GM04503 (cell line): ENCODE data around the gene DAPK1.
"Not testable (repeated sequence)": the region's sequence is repeated elsewhere in the genome, so short reads cannot be mapped to it uniquely, and the experiment has no call there.

Source experiments
- DNase-seq: peaks from one replicate; pipeline ENCODE4 v3.0.0-alpha.2; 2012; ENCODE audit warnings: low read depth

The DAPK1 gene

DNA sequence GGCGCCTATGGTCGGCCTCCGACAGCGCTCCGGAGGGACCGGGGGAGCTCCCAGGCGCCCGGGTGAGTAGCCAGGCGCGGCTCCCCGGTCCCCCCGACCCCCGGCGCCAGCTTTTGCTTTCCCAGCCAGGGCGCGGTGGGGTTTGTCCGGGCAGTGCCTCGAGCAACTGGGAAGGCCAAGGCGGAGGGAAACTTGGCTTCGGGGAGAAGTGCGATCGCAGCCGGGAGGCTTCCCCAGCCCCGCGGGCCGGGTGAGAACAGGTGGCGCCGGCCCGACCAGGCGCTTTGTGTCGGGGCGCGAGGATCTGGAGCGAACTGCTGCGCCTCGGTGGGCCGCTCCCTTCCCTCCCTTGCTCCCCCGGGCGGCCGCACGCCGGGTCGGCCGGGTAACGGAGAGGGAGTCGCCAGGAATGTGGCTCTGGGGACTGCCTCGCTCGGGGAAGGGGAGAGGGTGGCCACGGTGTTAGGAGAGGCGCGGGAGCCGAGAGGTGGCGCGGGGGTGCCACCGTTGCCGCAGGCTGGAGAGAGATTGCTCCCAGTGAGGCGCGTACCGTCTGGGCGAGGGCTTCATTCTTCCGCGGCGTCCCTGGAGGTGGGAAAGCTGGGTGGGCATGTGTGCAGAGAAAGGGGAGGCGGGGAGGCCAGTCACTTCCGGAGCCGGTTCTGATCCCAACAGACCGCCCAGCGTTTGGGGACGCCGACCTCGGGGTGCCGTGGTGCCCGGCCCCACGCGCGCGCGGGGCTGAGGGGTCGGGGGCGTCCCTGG is 561 bp downstream of the DAPK1 start:
- no peak for DNase-seq

GRCh38 chr9:87498811-87499360 is 1.2 kb downstream of the DAPK1 start:
- no peak for DNase-seq

GRCh38 chr9:87499424-87500017 is 1.9 kb downstream of the DAPK1 start:
- no peak for DNase-seq

- DNase-seq: no peak
Observed at GRCh38 chr9:87500491-87501270, 3.0 kb downstream of the DAPK1 start.

DNA sequence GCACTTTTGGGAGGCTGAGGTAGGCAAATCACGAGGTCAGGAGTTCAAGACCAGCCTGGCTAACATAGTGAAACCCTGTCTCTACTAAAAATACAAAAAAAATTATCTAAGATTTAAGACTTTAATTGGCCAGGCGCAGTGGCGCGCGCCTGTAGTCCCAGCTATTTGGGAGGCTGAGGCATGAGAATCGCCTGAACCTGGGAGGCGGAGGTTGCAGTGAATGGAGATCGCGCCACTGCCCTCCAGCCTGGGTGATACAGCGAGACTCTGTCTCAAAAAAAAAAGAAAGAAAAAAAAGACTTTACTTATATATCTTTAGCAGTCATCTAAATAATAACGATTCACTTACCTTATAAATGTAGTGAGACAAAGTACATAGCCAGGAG is 3.6 kb downstream of the DAPK1 start:
- not testable (repeated sequence) for DNase-seq

GRCh38 chr9:87501806-87502205 is 4.1 kb downstream of the DAPK1 start:
- DNase-seq: no peak

DNA sequence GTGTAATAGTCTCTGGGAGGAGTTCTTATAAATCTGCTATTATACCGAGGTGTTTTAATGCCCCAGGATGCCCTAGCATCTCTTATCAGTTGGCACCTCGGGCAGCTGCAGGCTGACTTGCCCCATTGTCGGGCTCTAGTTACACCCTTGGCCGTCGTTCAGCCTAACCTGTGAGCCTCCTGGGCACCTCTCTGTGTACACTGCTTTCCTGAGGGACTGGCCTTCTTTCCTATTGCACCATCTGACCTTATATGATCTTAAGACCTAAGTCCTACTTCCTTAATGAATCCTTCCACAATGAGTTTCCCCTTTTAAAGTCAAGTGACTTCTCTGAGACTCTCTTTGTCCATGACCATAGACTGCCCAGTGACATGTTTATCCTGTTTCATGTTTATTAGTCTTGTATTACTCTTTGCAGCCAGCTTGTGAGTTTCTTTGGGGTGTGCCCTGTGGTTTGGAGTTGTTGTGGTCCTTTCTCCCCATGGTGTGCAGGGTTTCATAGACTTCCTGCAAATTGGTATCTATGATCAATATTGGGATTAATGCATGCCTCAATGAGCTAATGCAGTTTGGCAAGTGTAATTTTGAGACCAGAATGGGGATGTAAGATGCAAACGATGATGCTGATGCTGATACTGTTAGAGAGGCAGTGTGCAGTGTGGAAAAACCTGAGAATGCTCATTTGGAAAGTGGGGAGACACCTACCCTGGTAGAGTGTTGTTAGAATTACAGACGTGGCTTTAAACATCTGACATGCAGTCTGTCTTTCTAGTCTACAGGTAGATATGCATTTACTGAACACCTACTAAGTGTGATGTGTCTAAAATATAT is 4.9 kb downstream of the DAPK1 start:
- DNase-seq: no peak

GRCh38 chr9:87503430-87503829 is 5.8 kb downstream of the DAPK1 start:
- DNase-seq: no peak

DNA sequence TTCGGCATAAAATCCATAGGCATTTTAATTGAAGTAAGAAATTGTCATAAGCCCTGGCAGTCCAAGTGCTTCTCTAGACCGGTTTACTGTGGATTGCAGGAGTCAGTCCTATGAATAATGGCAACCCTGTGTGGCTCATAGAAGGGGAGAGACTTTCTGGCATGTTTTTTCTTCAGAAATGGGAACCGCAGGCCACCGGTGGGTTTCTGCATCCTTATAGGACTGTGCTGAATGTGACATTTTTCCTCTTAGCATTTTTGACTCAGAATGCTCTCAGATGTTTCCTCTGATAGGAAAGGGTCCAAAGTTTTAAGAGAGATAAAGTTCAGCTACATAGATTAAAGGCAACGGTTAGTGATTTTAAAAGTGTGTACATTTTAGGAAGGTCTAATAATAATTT is 6.3 kb downstream of the DAPK1 start:
- no peak for DNase-seq

DNA sequence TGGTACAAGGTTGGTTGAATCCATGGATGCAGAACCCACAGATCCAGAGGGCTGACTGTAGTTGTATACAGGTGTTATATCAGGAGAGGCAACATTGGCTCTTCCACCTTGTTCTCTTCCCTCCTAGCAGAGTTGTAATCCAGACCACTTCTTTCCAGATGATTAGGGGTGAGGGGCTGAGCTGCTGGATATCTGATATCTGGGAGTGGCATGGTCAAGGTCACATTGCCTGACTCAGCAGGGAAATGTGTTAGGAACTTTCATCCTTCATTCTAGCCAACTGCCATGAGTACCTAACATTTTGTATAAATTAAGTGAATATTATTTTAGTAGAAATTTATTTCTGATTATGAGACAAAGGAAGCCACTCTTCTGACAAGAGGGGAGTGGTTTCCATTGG is 7.3 kb downstream of the DAPK1 start:
- no peak for DNase-seq

DNA sequence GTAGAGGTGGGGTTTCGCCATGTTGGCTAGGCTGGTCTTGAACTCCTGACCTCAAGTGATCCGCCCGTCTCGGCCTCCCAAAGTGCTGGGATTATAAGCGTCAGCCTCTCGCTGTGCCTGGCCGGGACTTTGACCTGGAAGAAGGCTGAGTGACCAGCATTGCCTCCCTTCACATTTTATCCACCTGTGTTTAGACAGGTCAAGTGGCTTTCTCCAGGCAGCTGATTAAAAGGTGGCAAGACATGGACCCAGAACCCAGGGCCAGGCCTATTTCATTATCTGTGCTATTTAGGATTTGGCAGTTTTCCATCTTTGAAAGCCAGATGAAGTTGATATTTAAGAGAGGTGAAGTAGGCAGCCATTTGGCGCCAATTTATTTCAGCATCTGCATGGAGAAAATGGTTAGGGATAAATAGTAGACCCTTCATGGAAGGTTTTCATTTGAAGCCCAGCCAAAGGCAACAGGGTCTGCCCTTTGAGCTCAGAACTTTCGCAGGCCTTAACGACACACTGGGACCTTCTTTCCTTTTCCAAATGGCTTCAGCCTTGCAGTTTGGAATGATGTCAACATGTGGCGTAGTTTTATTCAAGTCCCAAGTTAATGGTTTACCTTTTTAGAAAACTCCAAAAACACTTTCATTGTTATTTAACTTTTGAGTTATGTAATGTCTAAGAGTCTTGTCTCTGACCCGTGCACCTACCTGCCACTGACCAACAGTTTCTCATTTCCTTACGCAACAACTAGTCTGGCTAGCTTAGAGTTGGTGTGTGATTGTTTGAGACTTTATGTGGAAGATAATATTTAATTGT is 8.4 kb downstream of the DAPK1 start:
- no peak for DNase-seq

DNA sequence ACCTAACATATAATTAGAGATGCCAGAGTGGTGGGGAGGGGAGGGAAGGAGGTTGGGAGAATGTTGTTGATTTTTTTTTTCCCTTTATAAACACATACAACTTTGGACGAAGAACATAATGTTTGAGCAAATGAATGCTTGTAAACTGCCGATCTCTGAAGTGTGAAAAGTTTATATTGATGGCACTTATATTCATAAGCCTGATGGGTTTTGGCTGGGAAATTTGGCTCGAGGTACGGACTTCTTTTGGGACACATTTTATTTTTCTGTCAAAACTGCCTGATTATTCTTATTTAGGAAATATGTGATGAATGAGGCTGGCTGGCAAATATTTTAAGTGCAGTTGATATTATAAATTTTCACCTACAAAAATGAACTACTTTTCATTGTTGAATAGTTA is 9.9 kb downstream of the DAPK1 start:
- DNase-seq: no peak

DNA sequence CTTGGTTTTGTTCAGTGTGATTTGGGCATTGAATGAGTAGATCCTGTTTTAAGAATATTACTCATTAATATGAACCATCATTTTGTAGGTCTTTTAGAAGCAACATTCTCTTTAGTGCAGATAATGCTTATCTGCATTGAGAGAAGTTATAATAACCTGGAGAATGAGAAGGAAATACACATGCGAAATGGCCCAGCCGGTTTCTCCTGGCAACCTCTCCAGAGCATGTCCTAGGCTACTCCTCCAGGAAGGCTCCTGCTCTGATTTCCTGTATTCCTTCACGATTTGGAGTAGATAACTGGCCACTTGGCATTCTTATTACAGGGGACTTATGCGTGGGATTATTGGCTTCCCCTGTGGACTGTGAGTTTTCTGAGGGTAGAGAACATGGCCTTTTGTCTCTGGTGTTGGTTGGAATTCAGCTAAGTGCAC is 12.6 kb downstream of the DAPK1 start:
- no peak for DNase-seq

DNA sequence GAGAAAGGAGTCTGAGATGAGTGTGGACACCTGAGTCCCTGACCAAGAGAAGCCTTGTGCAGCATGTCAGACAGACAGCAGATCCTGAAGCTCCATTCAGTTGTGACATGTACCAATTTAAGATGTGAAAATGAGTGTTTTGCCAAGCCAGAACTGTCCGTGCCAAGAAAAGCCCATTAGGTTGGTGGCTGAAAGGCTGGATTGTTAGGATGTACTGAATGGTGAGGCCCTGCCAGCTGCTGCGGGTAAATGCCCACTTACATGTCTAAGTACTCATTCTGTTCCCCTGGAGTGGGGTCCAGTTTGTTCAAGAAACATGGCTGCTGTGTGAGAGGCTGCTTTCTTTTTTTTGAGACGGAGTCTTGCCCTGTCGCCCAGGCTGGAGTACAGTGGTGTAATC is 14.6 kb downstream of the DAPK1 start:
- DNase-seq: no peak

GRCh38 chr9:87513161-87513560 is 15.5 kb downstream of the DAPK1 start:
- DNase-seq: no peak

GRCh38 chr9:87513880-87514535 is 16.3 kb downstream of the DAPK1 start:
- DNase-seq: no peak

DNA sequence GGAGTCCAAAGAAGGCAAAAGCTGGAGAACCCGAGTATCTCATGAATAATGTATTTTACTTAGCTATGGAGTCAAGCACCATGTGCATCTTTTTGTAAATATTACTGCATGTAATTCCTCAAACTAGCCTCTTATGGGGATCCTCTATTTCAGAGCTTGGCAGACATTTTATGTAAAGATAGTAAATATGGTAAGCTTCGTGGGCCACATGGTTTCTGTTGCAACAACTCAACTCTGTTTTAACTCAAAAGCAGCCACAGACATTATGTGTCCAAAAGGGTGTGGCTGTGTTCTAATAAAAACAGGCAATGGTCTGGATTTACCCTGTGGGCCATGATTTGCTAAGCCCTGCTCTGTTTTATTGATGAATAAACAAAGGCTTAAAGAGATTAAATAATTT is 17.3 kb downstream of the DAPK1 start:
- DNase-seq: no peak

GRCh38 chr9:87515588-87516221 is 18.0 kb downstream of the DAPK1 start:
- DNase-seq: no peak

DNA sequence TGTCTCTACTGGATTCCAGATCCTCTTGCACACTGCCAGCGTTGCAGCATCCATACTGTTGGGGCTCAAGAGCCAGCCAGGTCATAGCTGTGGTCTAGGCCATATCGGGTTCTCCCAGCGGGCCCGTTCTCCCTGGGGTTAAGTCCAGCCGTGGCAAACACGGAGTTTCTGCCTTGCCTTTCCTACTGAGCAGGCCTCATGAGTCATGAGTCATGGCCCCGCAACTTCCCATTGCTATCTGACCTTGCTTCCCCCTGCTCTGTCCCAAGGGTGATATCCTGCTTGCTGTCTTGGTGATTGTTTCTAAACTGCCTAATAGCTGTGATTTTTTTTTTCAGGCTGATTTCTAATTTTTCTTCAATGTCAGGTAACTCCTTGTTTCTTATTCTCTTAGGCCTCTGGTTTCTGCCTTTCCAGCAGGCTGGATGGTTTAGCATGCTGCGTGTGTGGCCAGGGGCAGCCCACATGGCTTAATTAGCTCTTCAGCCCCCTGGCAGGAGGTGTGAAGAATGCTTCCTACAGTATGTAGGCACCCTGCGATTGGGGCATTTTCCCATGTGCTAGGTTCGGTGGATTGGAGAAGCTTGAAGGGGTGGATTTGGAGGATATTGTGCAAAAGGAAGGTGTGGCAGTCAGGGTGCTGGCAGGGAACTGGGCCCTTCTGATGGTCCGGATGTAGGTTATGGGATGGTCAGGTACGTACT is 18.7 kb downstream of the DAPK1 start:
- no peak for DNase-seq

- no peak for DNase-seq
Observed at GRCh38 chr9:87516926-87517290, 19.2 kb downstream of the DAPK1 start.
